ENCODE results near the gene TMC6.
"Not testable (repeated sequence)": the region's sequence is repeated elsewhere in the genome, so short reads cannot be mapped to it uniquely, and the experiment has no call there.

TMC6 gene

GRCh38 chr17:78128551-78129350 is at the start of gene TMC6:
TSS of gene TMC6 (minus strand) at chr17:78128755. CDS start at chr17:78126832, 1,923 bp downstream.
- DNase-seq, result peak; percentile 76

DNA sequence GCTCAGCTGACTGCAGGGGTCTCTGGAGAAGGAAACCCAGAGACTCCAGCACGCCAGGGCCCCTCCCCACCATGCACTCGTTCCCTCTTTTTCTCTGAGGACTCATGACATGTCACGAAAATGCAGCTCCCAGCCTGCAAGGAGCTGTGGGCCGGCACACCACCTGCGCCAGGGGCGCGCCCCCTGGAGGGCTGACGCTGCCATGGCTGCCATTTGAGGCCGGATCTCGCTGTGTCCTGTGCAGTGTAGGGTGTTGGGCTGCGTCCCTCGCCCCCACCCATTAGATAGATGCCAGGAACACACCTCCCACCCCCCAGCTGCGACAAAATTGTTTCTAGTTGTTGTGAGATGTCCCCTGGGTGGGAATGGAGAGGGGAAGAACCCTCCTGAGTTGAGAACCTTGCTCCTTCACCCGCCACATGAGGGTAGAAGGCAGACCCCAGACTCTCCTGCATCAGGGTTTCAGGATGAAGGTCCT is 48.0 kb upstream of the TMC6 start:
- DNase-seq, result peak; percentile 80 to 81

DNA sequence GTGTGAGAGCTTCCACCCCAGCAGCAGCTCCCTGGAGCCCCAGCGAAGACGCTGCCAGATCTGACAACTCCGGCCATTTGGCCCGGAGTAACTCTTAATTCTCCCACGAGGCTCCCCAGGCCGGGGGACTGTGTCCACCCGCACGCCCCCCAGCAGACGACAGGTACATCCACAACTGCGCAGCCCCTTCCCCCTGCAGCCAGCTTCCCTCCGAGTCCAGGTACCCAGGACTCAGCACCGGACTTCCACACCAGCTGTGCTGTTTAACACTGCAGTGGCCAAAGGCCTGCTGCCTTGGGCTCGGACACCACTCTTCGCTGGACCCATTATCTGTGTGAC is 47.1 kb upstream of the TMC6 start:
- DNase-seq, result no peak

- no peak for DNase-seq
These were observed 46.5 kb upstream of the TMC6 start for GRCh38 chr17:78174870-78175642.

- DNase-seq, result peak in 1 of 2 donors; percentile 55
These were observed 45.9 kb upstream of the TMC6 start for GRCh38 chr17:78174346-78174869.

- DNase-seq, result peak; percentile 44 to 52
These were observed 44.7 kb upstream of the TMC6 start for GRCh38 chr17:78173097-78173715.

GRCh38 chr17:78172249-78173051 is 43.9 kb upstream of the TMC6 start:
- peak in 1 of 2 donors; percentile 53 for DNase-seq

- not testable (repeated sequence) for DNase-seq
These were observed 43.2 kb upstream of the TMC6 start for GRCh38 chr17:78171591-78172248.

GRCh38 chr17:78170692-78171590 is 42.4 kb upstream of the TMC6 start:
- no peak for DNase-seq

- DNase-seq, result peak; percentile 74
These were observed 40.6 kb upstream of the TMC6 start for GRCh38 chr17:78168903-78169793.

DNA sequence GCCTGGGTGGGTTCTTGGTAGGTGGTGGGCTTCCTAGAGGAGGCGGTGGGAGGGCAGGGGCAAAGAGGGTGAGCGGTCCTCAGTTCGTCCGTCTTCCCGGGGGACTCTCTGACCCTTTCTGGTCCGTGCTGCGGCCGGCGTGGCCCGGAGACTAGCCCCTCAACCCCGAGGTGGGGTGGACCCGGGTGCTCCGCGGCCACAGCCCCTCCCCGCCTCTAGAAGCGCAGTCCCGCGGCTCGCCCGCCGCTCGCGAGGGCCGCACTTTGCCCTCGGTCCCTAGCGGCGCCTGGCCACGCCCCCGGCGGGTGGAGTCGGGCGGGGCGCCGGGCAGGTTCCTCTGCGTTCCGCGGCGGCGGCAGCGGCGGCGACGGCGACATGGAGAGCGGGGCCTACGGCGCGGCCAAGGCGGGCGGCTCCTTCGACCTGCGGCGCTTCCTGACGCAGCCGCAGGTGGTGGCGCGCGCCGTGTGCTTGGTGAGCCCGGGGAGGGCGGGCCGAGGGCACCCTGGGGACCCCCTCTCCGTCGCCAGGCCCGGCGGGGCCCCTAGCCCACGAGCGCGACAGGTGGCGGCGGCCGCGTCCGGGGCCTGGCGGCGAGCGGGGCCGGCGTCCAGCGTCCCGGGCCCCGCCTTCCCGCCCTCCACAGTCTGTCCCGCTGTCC is 39.8 kb upstream of the TMC6 start, which contains the start of gene SYNGR2:
TSS of gene SYNGR2 (plus strand) at position 340 of the 661 bp plus-strand sequence. CDS start at position 376, 36 bp downstream.
- DNase-seq, result peak; percentile 88 to 89

- no peak for DNase-seq
These were observed 37.9 kb upstream of the TMC6 start for GRCh38 chr17:78166416-78166815.

DNA sequence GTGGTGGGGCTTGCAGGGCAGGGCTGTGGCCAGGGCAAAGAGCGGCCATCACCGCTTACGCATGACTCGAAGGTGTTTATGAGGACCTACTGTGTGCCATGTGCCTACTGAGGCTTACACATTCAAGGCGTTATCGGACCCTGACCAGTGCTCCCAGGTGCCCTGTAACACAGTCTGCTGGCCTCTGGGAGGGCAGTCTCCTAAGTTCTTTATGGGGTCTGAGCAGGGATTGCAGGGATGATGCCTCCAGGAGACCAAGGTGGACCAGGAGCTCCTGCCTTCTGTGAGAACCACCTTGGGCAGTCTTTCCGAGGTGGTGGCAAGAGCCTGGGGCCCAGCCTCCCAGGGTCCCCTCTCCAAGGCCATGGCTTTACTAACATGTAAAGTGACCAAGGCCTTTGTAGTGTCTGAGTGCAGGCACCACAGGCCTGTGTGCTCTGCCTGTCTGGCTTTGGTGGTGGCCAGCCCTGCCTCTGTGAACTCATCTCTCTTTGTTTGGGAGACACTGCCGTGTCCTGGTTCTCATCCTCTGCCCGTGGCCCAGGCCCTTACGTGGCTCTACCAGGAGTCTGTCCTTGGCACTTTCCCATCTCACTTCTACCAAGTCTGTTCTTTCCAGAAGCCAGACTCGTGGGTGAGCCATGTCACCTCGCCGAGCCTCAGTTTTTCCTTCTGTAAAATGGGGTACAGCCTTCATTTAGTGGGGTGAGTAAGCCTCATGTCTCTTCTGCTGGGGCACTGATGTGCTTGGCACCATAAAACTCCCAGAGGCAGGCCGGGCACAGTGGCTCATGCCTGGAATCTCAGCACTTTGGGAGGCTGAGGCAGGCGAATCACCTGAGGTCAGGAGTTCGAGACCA is 36.4 kb upstream of the TMC6 start:
- no peak for DNase-seq

GRCh38 chr17:78163881-78164747 is 35.6 kb upstream of the TMC6 start:
- DNase-seq, result no peak

GRCh38 chr17:78159575-78160158 is 31.1 kb upstream of the TMC6 start:
- no peak for DNase-seq
